ENCODE data around the gene ORC1.
"Not testable (repeated sequence)": the region's sequence is repeated elsewhere in the genome, so short reads cannot be mapped to it uniquely, and the experiment has no call there.

Gene ORC1

DNA sequence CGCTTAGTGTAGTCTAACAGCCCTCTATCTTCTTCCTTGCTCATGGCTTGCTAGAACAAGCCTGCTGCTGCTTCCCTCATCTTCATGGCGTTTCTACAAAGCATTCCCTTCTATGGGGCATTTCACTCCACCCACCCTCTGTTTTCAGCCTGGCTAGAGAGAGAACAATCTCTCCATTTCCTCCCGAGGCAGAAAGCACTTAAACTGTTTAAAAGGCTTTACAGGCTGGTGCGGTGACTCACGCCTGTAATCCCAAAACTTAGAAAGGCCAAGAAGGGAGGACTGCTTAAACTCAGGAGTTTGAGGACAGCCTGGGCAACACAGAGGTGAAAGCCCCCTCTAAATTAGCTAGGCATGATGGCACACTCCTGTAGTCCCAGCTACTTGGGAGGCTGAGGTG, 17.8 kb downstream of the ORC1 start:
- no peak for DNase-seq (ENCODE audit: low read depth, low spot score)

DNA sequence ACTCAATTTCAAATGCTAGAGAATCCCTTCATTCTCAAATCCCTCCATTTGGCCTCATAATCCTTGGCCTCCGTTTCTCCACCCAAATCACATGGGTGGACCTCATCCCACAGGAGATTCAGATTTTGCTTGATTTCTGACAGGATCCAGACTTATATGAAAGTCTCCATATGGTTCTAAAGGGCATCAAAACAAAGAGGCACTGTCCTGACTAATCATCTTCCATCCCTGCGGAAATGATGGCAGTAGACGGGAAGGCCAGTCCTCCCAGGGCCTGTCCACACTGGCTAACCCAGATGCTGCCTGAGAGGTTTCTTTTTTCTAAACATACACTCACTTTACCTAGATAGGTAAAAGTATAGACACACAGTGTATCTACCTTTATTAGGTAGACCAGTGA, 18.8 kb downstream of the ORC1 start:
- no peak for DNase-seq (ENCODE audit: low read depth, low spot score)

DNA sequence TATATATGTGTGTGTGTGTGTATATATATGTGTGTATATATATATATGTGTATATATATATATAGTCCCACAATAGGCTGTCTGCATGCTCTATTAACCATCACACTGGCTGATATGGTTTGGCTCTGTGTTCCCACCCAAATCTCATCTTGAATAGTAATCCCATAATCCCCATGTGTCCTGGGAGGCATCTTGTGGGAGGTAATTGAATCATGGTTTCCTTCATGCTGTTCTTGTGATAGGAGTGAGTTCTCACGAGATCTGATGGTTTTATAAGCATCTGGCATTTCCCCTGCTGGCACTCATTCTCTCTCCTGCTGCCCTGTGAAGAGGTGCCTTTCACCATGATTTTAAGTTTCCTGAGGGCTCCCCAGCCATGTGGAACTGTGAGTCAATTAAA, 34.4 kb downstream of the ORC1 start:
- DNase-seq (ENCODE audit: low read depth, low spot score) = not testable (repeated sequence)

GRCh38 chr1:52368383-52369172, 35.6 kb downstream of the ORC1 start:
- DNase-seq (ENCODE audit: low read depth, low spot score) = no peak

GRCh38 chr1:52367272-52367671, 37.0 kb downstream of the ORC1 start:
- DNase-seq (ENCODE audit: low read depth, low spot score) = no peak

DNA sequence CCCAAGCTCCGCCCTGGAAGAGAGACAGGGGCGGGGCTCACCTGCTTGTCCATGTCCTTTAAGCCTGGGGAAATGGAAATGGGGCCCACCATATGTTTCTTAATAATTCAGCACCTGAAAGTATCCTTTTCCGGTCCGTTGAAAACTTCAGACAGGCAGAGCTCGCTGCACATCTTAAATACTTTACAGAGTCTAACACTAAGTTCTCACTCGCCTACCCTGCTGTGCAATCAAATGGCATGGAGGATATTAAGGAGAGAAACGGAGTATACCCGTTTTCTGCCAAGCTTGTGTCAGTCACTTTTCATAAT, 37.8 kb downstream of the ORC1 start:
- DNase-seq (ENCODE audit: low read depth, low spot score) = no peak

DNA sequence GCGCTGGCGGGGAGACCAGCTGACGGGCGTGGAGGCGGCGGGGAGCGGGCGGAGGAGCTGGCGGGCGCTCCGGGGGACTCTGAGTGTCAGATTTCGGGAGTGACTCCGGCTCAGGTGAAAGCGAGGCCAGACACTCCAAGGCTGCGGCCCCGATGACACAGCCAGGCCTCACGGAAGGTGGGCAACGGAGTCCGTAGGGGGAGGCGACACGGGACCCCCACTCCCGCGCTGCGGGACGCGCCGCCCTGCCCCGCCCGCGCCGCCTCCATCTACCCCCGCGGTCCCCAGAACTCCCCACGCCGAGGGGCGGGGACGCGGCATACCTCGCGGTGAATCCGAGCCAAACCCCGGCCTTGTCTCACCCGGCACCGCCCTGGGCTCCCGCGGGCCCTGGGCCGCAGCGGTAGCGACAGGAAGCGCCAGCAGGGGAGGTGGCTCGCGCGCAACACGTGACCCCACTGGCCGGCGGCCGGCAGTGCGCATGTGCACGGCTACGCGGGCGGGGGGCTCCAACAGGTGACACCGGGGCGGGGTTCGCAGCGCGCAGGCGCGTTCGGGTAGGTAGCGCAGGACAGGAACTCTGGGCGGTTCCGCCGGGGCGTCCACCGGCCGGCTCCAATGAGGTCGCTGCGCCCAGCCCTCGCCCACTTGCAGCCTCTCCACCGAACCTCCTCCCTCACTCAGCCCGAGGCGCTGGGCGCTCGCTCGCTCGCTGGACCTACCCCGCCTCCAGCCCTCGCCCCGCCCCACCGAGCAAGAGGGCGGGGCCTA, 38.3 kb downstream of the ORC1 start, which contains the start of gene CC2D1B:
TSS of gene CC2D1B (minus strand) at position 460 of the 771 bp plus-strand sequence. CDS start 1,585 bp downstream, outside the sequence.
- peak; percentile 94 for DNase-seq (ENCODE audit: low read depth, low spot score)

DNA sequence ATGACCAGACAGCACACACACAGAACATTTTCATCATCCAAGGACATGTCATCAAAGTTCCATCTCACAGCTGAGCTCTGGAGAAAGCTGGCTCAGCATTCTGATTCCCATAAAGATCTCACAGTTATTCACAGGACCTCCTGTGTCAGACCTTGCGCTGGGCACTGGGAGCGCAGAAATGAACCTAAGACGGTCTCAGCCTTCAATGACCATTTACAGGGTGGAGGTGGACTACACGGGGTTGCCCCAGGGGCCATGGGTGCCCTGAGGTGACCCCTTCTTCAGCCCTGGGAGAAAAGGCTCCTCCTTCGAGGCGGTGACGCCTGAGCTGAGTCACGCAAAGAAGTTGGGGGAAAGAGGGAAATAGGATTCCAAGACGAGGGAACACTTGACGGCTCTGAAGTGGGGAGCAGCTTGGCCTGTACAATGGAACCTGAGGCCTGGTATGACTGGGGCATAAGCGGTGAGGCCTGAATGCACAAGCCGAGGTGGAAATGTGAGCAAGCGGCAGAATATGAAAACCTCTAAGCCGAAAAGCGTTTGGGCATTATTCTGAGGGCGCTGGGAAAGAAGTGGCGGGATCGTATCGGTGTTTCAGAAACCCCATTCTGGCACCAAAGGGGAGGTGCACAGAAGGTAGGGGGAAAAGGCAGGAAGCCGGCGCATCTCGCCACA, 39.0 kb downstream of the ORC1 start:
- no peak for DNase-seq (ENCODE audit: low read depth, low spot score)

- DNase-seq (ENCODE audit: low read depth, low spot score) = no peak
Measured at GRCh38 chr1:52364235-52364839, 39.9 kb downstream of the ORC1 start.

- DNase-seq (ENCODE audit: low read depth, low spot score) = no peak
Measured at GRCh38 chr1:52360595-52360968, 43.6 kb downstream of the ORC1 start.

DNA sequence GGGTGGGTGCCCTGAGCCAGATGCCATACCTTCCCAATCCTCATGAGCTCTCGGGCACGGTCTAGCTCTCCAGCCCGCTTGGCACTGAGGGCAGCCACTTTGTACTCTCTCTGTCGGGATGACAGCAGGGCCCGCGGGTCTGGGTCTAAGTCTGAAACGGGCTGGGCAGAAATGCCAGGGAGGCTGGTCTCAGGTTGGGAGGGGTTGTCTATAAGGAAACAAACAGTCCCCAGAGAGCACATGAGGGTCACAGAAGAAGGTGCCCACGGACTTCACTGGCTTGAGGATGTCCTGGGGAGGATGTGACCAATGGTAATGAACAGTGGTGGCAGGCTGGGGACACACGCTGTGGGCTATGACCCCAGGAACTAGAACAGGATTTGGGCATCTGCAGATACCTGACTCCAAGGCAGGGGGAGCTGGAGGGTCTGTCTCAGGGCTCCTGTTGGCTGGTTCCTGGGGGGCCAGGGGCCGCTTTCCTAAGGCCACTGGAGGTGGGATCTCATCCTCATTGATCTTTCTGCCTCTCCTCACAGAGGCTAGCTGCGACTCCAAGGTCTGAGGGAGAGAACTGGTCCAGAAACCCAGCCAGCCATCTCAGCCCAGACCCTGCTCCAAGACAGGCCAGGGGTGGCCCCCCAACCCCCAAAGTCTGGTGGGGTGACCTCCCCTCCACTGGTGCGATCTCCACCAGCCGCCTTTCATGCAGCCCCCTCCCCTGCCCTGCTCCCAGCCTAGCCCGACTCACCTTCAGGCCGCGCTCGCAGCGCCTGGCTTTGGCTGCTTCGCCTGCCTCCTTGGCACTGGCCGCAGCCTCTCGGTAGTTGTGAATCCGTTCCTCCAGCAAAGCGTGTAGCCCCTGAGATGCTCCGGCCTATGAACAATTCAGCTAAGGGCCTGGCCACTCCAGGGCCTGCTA, 44.3 kb downstream of the ORC1 start:
- no peak for DNase-seq (ENCODE audit: low read depth, low spot score)

- no peak for DNase-seq (ENCODE audit: low read depth, low spot score)
Measured at GRCh38 chr1:52358851-52359497, 45.2 kb downstream of the ORC1 start.

DNA sequence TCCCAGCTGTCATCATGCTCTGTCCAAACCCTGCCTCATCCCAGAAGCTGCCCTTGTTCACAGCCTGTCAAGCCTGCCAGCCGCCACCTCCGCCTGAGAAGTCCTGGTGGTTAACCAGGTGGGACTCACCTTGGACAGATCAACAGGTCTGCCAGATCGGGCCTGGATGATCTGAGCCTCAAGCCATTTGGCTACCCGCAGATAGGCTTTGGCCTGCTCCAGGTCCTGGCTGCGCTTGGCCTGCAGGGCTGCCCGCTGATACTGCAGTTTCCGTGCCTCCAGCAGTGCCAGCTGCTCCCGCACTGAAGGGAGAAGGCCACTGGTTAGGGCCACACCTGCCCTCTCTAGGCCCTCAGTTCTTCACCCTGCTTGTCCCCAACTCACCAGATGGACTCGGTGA, 46.8 kb downstream of the ORC1 start:
- DNase-seq (ENCODE audit: low read depth, low spot score) = no peak

DNA sequence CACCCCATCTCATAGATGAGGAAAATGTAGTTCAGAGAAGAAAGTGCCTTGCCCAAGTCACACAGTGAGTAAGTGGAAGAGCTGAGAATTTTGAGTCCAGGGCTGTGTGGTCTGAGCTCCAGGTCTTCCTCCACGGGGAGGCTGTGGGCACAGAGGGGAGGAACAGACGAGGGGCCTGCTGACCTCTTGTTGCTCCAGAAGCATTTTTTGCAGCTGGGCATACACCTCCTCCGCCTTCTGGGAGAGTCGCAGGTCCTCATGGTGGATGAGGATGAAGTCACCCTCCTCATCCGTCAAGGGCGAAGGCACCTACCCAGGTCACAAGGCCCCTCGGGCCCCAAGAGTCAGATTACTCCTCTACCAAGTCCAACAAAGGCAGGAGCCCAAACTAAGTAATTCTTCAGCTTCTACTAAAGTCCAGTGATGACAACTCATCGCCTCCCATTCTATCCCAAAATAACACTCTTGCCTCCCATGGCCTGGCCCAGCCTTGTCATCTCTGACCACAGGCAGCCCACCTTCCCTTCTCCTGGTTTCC, 47.3 kb downstream of the ORC1 start:
- DNase-seq (ENCODE audit: low read depth, low spot score) = no peak

DNA sequence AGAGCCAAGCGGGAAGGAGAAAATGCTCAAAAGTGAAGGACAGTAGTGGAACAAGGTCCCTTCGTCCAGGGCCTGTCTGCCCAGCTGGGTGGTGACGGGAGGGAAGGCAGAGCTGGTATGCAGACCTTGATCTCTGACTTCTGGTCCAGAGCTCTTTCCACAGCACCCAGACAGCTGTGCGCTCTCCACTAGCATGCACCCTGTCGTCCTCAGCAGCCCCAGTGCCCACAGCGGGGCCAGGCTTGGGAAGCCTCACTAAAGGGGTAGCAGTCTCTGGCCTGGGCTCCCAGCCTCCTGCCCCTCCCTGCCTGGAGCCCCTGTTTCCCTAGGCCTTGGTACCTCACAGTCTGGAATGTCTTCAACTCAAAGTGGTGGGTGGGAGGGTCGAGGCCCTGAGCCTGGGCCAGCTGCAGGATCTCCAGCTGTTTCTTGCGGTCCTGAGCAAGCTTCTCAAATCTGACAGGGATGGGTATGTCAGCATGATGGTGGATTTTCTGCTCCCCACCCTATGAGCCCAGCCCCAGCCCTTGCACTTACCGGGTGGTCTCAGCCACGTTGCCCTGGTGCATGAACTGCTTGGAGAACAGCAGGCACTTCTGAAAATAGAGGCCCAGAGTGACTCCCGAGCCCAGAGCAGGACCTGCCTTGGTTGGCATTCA, 48.2 kb downstream of the ORC1 start:
- no peak for DNase-seq (ENCODE audit: low read depth, low spot score)

GRCh38 chr1:52355436-52355835, 48.8 kb downstream of the ORC1 start:
- no peak for DNase-seq (ENCODE audit: low read depth, low spot score)

- DNase-seq (ENCODE audit: low read depth, low spot score) = no peak
Measured at GRCh38 chr1:52352690-52353089, 51.5 kb downstream of the ORC1 start.

- no peak for DNase-seq (ENCODE audit: low read depth, low spot score)
Measured at GRCh38 chr1:52348704-52349300, 55.4 kb downstream of the ORC1 start.

DNA sequence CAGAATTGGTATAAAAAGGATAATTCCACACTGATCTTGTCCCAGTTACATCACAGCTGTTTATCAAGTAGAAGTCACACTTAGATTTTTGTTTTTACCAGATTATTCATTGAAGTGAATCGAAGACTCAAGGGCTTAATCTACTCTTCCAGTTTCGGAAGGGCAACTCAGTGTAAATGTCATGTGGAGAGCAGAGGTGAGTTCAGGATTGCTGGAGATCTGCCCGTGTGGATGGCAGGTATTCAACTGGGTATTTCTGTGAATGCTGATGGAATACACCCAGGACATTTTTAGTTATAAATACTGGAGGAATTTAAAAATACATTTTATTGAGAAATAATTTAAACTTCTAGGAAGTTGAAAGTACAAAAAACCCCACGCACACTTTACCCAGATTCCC, 57.6 kb downstream of the ORC1 start:
- no peak for DNase-seq (ENCODE audit: low read depth, low spot score)
